ENCODE data around the gene THBS3.

The THBS3 gene

GRCh38 chr1:155186794-155187455 is 20.8 kb downstream of the THBS3 start:
- FAIRE-seq, result no peak

DNA sequence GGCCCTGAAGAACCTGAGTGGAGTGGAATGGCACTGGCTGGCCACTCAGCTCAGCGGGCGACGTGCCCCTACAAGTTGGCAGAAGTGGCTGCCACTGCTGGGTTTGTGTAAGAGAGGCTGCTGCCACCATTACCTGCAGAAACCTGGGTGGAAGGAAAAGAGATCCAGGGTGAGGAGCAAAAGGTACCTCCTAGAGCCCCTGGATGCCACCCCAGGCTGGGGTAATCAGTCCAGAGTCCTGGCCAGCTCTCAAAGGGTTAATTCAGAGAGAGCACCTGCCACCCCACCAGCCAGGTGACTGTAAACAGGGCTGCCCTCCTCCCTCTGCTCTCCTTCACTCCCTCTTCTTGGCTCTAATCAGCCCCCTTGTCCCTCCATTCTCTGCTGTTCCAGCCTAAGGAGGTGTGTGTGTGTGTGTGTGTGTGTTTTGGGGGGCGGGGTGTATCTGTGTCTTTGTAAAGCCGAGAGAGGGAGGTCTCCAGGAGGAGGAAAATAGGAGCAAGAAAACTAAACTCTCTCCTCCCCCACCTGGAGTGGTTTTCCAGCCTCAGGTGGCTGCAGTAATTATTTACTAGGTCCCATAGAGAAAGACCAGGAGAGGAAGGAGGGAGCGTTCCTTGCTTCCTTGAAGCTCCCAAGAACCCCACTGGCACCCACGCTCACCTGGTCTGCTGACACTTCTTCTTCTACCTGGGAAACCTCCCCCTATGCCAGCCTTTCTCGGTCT is 21.5 kb downstream of the THBS3 start:
- FAIRE-seq, result no peak

DNA sequence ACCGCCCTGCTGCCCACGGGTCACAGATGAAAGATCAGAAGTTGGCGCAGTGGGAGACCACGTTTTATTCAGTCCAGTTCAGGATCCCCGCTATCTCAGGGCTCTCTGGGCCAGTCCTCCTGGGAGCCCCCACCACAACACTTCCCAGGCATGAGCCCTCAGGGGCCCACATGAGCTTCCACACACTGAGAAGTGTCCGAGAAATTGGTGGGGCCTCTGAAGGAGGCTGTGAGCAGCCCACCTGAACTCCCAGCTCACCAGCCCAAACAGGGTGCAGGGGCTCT is 22.0 kb downstream of the THBS3 start:
- no peak for FAIRE-seq

DNA sequence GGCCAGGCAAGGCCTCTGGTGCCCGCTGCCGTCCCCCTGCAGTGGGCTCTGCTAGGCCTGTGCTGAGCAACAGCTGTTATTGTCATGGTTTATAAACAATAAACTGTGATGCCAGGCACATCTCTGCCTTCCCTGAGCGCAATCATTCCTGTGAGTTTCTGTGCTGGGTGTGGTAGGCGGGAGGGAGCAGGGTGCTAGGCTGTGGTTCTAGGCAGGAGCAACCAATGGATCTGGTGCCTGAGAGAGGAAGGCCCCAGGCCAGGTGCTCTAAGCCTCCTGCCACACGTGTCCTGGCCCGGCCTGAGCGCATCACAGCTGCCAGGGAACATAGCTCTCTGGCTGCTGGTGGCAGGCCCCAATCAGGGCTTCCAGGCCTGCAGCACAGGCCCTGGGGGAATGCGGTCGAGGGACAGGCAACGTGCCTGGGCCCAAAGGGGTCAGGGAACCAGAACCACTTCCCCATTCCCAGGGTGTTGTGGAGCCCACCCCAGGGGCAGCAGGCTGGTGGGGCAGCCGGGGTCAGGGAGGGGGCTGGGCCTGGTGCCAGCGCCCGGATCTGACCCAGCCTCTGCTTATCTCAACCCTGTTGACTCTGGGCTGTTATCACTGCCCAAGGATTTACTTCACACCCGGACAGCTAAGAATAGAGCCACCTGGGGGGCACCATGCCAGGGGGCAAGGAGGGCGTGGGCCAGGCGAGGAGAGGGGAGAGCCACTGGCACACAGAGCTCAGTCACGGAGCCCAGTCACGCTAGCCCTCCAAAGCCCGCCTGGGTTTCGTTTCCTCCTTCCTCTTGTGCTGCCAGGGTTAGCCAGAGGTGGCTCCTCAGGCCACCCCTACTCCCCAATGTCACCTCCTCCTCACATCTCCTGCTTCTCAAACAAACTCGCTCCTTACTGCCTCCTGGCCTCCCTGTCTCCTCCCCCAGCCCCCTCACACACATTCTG is 22.6 kb downstream of the THBS3 start:
- FAIRE-seq, result no peak

GRCh38 chr1:155184351-155184811 is 23.3 kb downstream of the THBS3 start:
- no peak for FAIRE-seq

- FAIRE-seq, result no peak
Observed at GRCh38 chr1:155183775-155184221, 23.9 kb downstream of the THBS3 start.

DNA sequence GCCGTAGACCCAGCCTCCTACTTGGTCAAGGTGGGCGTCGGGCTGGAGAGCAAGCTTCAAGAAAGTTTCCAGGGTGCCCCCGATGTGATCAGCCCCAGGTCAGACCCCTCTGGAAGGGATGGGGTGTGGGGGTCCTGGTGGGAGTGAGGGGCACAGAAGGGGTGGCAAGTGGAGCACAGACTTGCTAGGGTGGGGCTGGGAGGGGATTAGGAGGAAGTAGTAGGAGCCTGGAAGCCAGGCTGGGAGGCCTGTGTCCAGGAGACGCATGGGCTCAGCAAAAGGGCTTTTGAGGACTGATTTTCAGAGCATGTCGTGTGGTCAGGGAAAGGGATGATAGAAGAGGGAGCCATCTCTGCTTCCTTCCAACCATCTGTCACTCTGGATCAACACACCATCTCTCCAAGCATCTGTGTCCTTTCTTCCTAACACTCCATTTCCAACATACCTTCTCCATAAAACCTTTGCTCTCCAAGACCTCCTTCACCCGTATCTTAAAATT is 25.6 kb downstream of the THBS3 start:
- no peak for FAIRE-seq

DNA sequence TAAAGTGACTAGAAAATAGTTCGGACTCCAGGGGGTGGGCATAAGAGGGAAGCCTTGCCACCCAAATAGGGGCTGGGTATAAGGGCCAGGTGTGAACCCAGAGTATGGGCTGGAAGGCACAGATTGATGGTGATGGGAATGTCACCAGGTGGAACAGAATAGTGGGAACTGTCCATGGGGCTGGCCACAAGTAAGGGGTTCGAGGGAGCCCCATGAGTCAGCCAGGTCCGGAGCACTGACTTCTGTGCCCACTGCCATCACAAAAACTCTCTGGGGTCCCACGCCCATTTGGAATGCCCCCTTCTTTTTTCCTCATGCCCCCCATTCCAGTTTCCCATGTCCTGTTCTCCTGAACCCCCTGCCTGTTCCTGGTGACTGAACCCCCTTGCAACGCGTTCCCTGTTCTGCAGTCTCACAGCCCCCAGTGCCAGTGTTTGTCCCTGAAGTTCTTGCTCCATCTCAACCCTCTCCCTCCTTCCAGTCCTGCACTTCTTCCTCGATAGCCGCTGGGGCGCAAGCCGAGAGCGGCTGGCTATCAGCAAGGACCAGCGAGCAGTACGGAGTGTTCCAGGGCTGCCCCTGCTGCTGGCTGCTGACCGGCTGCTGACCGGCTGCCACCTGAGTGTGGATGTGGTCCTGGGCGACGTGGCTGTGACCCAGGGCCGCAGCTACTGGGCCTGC is 26.2 kb downstream of the THBS3 start:
- no peak for FAIRE-seq

DNA sequence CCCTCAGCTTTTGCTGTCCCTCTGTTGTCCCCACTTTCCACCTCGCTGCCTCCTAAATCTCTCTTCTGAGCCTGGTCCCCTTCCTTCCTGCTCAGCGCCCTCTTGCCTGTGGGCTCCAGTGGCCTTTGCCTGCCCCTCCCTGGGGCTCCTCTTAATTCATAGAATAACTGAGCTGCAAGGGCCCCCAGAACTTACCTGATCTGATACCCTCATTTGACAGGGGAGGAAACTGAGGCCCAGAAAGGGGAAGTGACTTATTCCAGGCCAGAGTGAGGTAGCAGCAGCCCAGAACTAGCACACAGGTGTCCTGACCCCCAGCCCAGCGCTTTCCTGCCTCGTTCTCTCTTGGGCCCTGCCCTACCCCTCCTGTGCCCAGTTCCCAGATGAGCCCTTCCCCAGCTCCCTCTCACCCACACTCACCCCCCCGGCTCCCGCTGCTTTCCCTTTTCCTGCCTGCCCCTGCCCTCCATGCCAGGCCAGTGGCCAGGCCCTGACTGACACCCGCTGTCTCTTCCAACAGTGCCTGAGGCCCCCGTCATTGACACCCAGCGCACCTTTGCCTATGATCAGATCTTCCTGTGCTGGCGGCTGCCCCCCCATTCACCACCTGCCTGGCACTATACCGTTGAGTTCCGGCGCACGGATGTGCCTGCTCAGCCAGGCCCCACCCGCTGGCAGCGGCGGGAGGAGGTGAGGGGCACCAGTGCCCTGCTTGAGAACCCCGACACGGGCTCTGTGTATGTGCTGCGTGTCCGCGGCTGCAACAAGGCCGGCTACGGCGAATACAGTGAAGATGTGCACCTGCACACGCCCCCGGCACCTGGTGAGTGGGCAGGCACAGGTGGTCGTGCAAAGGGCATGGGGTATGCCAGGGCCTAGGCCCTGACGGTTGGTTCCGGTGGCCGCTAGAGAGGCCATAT is 28.3 kb downstream of the THBS3 start:
- FAIRE-seq, result no peak

DNA sequence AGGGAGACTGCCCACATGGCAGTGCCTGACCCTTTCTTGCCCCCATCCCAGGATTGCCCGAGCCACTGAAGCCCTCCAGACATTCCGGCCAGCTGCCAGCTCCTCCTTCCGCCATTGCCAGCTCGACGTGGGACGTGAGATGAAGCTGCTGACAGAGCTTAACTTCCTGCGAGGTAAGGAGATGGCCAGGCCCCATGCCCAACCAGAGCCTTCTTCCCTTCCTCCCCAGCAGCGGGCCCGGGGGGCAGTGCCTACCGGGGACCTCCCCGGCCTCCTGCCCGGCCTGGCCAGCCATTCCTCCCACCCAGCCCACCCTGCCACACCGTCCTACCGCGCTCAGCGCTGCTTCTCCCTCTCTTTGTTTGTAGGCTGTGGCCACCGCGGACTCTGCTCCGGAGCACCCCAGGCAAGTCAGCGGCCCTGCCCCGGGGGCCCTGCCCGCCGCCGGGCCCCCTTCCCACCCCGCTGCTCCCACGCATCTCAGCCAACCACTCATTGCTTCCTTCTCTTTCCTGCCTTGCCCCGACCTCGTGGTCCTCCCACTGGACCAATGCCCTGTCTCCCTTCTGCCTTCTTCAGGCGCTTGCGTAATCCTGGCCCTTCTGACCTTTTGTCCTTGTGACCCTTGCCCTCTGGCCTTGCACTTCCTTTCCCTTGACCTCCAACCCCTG is 29.1 kb downstream of the THBS3 start:
- FAIRE-seq, result no peak

- no peak for FAIRE-seq
Observed at GRCh38 chr1:155177918-155178281, 29.8 kb downstream of the THBS3 start.

GRCh38 chr1:155177192-155177917 is 30.3 kb downstream of the THBS3 start:
- FAIRE-seq, result no peak

DNA sequence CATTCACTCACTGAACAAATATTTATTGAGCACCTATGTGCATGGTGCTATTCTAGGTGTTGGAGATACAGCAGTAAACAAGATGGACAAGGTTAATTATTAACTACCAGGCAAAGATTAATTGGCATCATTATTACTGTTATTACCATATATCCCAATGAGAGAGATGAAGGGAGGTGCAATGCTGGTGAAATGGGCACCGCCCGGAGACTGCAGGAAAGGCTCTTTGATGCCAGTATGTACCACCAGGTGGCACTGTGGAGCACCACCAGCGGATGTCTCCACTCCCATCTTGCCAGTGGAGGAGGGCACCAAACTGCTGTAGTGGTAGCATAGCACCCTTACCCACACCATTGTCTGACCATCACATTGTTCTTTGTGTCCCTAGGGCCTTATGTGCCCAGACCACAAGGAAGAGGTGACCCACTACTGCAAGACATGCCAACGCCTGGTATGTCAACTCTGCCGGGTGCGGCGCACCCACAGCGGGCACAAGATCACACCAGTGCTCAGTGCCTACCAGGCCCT is 31.1 kb downstream of the THBS3 start:
- FAIRE-seq, result no peak

DNA sequence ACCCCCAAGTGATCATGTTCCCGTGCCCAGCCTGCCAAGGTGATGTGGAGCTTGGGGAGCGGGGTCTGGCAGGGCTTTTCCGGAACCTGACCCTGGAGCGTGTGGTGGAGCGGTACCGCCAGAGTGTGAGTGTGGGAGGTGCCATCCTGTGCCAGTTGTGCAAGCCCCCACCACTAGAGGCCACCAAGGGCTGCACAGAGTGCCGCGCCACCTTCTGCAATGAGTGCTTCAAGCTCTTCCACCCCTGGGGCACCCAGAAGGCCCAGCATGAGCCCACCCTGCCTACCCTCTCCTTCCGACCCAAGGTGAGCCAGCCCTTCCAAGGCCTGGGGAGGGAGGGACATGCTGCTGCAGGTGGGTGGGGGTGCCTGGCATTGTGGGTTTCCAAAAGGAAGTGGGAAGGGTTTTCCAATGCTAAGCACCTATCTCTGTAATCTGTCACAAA is 31.7 kb downstream of the THBS3 start:
- no peak for FAIRE-seq

DNA sequence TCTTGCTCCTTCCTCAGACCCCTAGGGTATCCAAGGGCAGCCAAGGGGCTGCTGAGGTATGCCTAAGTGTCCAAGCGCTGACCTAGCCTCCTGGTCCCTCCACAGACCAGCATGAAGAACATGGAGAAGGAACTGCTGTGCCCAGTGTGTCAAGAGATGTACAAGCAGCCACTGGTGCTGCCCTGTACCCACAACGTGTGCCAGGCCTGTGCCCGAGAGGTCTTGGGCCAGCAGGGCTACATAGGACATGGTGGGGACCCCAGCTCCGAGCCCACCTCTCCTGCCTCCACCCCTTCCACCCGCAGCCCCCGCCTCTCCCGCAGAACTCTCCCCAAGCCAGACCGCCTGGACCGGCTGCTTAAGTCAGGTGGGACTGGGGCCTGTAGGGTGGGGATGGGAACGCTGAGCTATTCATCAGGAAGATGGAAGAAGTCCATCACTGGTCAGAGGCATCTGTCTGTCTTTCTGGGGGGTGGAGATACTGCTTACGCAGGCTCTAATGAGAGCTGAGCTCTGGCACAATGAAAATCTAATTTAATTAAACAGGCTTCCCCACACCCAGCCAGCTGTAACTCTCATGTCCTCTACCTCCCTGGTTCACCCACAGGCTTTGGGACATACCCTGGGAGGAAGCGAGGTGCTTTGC is 32.3 kb downstream of the THBS3 start:
- no peak for FAIRE-seq

- FAIRE-seq, result no peak
Observed at GRCh38 chr1:155174324-155175280, 33.1 kb downstream of the THBS3 start.

DNA sequence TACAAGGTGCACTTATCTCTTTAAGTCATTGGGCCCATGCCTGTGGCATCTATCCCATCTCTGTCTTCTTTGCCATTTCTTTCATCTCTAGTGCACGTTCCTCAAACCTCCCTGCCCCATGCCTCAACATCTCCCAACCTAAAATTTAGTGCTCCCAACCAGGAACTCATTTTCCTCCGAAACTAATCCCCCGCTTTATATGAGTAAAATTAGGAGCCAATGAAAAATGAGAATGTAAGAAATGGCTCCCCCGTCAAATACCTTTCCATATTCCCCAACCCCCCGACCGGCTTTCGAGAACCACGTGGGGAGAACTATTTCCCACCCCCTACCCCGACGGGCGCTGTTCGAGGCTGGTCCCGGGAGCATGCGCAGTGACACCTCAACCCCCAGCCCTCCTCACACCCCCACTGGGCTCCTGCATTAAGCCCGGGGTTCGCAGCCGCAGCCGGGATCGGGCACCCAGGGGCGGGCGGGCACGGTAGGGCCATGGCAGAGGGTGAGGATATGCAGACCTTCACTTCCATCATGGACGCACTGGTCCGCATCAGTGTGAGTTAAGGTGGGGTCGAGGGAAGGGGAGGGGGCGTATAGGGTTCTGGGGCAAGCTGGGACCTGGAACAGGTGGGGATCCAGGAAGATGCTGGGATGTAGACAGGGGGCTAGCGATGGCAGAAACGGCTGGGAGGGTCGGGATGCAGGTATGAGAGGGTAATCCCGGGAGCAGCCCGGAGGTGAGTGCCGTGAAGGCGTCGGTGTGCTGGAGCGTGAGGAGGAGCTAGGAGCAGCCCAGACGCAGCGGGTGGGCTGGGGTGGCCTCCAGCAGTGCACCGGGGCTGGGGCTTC is 34.0 kb downstream of the THBS3 start, which contains the start of gene TRIM46:
Gene TRIM46 (plus strand): TSS at position 372 of the 846 bp plus-strand sequence. CDS start 118 bp downstream, at position 490.
- no peak for FAIRE-seq
